IMR-90 (cell line): ENCODE measurements around the gene HOXC6. TPM values are rescaled to one million over a fixed set of nuclear protein-coding genes. Genes with fewer than 3 reads are reported as not detected.

Experiments used
- ATAC-seq: fragments of 200-7000 bp; cut with Tn5 transposase; 2 replicates; pipeline ENCODE4 v1.9.1; 2020; ENCODE audit warnings: low read depth, mild to moderate bottlenecking, moderate library complexity
- BruUV-seq: library from RNA; stranded (reverse); fragments of 400-500 nt; replicated peaks from 2 replicates; lab custom pipeline; 2021; lab: Mats Ljungman, UMichigan
- CTCF ChIA-PET: fragments of 300-600 bp; formaldehyde crosslinking; extraction: SDS; loops from one replicate; lab custom pipeline; 2021; ENCODE audit warnings: antibody characterized with exemption; lab: Yijun Ruan, JAX
- POLR2A ChIA-PET: fragments of 300-600 bp; sonication (Branson Sonifier 250); formaldehyde crosslinking; loops from one replicate; lab custom pipeline; 2022; ENCODE audit warnings: antibody characterized with exemption; ENCODE audit not compliant: unreplicated experiment; lab: Charles Lee
- DNase-seq: peaks from one replicate; pipeline ENCODE4 v3.0.0; 2013
- H2AFZ ChIP-seq: replicated peaks from 2 replicates; pipeline ENCODE3; 2013; ENCODE audit warnings: low read length, mild to moderate bottlenecking; ENCODE audit not compliant: poor library complexity
- H2AK5ac ChIP-seq: 2 replicates; pipeline ENCODE4 v1.6.1; 2013; ENCODE audit warnings: low read depth, low read length, inconsistent platforms
- H2AK9ac ChIP-seq: replicated peaks from 2 replicates; pipeline ENCODE3; 2013; ENCODE audit warnings: mild to moderate bottlenecking, low read depth, low read length, moderate library complexity; ENCODE audit not compliant: poor library complexity
- H2BK120ac ChIP-seq: 2 replicates; pipeline ENCODE4 v1.6.1; 2013; ENCODE audit warnings: low read depth, low read length, inconsistent platforms
- H2BK15ac ChIP-seq: 3 replicates; pipeline ENCODE4 v1.6.1; 2013; ENCODE audit warnings: low read depth, low read length, inconsistent platforms
- H2BK20ac ChIP-seq: 2 replicates; pipeline ENCODE4 v1.6.1; 2013; ENCODE audit warnings: low read depth, mild to moderate bottlenecking, inconsistent platforms, low read length, moderate library complexity
- H2BK5ac ChIP-seq: 2 replicates; pipeline ENCODE4 v1.6.1; 2013; ENCODE audit warnings: mild to moderate bottlenecking, low read depth, low read length, inconsistent platforms; ENCODE audit not compliant: poor library complexity, severe bottlenecking
- H3K14ac ChIP-seq: replicated peaks from 2 replicates; pipeline ENCODE4 v1.6.1; 2013; ENCODE audit warnings: low read depth, low read length, inconsistent platforms
- H3K18ac ChIP-seq: 2 replicates; pipeline ENCODE4 v1.6.1; 2013; ENCODE audit warnings: low read depth, low read length, control low read depth
- H3K23ac ChIP-seq: 2 replicates; pipeline ENCODE4 v1.6.1; 2013; ENCODE audit warnings: low read depth, low read length, inconsistent platforms
- H3K27ac ChIP-seq: 2 replicates; pipeline ENCODE4 v1.5.1; 2013; ENCODE audit warnings: mild to moderate bottlenecking, control low read depth, low read length; ENCODE audit not compliant: insufficient read depth
- H3K27me3 ChIP-seq: 2 replicates; pipeline ENCODE4 v1.6.1; 2013; ENCODE audit warnings: low read length; ENCODE audit not compliant: control insufficient read depth, insufficient read depth
- H3K36me3 ChIP-seq: 2 replicates; pipeline ENCODE4 v1.6.1; 2013; ENCODE audit warnings: low read length, mixed read lengths; ENCODE audit not compliant: control insufficient read depth, insufficient read depth
- H3K4ac ChIP-seq: 2 replicates; pipeline ENCODE4 v1.6.1; 2013; ENCODE audit warnings: low read depth, low read length, inconsistent platforms
- H3K4me1 ChIP-seq: 2 replicates; pipeline ENCODE4 v1.6.1; 2013; ENCODE audit warnings: low read length, mixed read lengths; ENCODE audit not compliant: control insufficient read depth, insufficient read depth
- H3K4me2 ChIP-seq: 2 replicates; pipeline ENCODE4 v1.6.1; 2013; ENCODE audit warnings: low read depth, mild to moderate bottlenecking, control low read depth, low read length, moderate library complexity
- H3K4me3 ChIP-seq: 2 replicates; pipeline ENCODE4 v1.5.1; 2013; ENCODE audit warnings: low read depth, mild to moderate bottlenecking, control low read depth, low read length, moderate library complexity; ENCODE audit not compliant: insufficient read depth
- H3K56ac ChIP-seq: 2 replicates; pipeline ENCODE4 v1.6.1; 2013; ENCODE audit warnings: low read length, inconsistent platforms; ENCODE audit not compliant: insufficient read depth; ENCODE audit errors: extremely low read depth
- H3K79me1 ChIP-seq, 2 experiments: 2 replicates each; pipeline ENCODE4 v1.6.1; 2013; ENCODE audit warnings: low read length in 2 of 2, inconsistent platforms in 1 of 2, low read depth in 1 of 2
- H3K9ac ChIP-seq: 2 replicates; pipeline ENCODE4 v1.6.1; 2013; ENCODE audit warnings: low read depth, low read length, control low read depth
- H3K9me1 ChIP-seq: 2 replicates; pipeline ENCODE4 v1.6.1; 2013; ENCODE audit warnings: low read length, inconsistent platforms; ENCODE audit not compliant: insufficient read depth
- H3K9me3 ChIP-seq: 2 replicates; pipeline ENCODE4 v1.6.1; 2013; ENCODE audit warnings: low read length; ENCODE audit not compliant: control insufficient read depth, insufficient read depth
- H4K20me1 ChIP-seq: 2 replicates; pipeline ENCODE4 v1.6.1; 2013; ENCODE audit warnings: low read length, inconsistent platforms; ENCODE audit not compliant: insufficient read depth
- H4K5ac ChIP-seq: 2 replicates; pipeline ENCODE4 v1.6.1; 2013; ENCODE audit warnings: mild to moderate bottlenecking, low read depth, low read length, control low read depth
- H4K8ac ChIP-seq, 2 experiments: 2 replicates each; pipeline ENCODE4 v1.6.1; 2013; ENCODE audit warnings: low read depth in 2 of 2, low read length in 2 of 2, control low read depth in 1 of 2, inconsistent platforms in 1 of 2
- H4K91ac ChIP-seq: 2 replicates; pipeline ENCODE4 v1.6.1; 2013; ENCODE audit warnings: low read depth, low read length, inconsistent platforms; ENCODE audit not compliant: insufficient read depth
- BHLHE40 ChIP-seq: fragments of 150-350 bp; IDR thresholded peaks from 2 replicates; pipeline ENCODE4 v1.6.1; 2016; ENCODE audit warnings: mild to moderate bottlenecking, low read depth, low read length
- CEBPB ChIP-seq: IDR thresholded peaks from 2 replicates; pipeline ENCODE4 v1.6.1; 2012; ENCODE audit warnings: low read depth, low read length, improper control_type of control experiment
- CTCF ChIP-seq: conservative IDR thresholded peaks from 2 replicates; pipeline ENCODE4 v1.5.1; 2012; ENCODE audit warnings: mild to moderate bottlenecking, low read depth, low read length, improper control_type of control experiment
- ELK1 ChIP-seq: fragments of 150-350 bp; IDR thresholded peaks from 2 replicates; pipeline ENCODE4 v1.6.1; 2016; ENCODE audit warnings: low read depth, mild to moderate bottlenecking, low read length, moderate library complexity, borderline replicate concordance
- RFX5 ChIP-seq: IDR thresholded peaks from 2 replicates; pipeline ENCODE4 v1.8.0; 2012; ENCODE audit warnings: low read depth, mild to moderate bottlenecking, low read length, moderate library complexity
- USF2 ChIP-seq: fragments of 150-350 bp; IDR thresholded peaks from 2 replicates; pipeline ENCODE4 v1.6.1; 2017; ENCODE audit warnings: mild to moderate bottlenecking, antibody characterized with exemption, low read length, low read depth
- WGBS, 2 experiments: methylation state at CpG; one replicate each; pipeline versions ENCODE4 v1.1.5 to v1.1.7; 2013; ENCODE audit warnings: missing lambda C conversion rate in 2 of 2; ENCODE audit not compliant: insufficient read length in 1 of 2; ENCODE audit errors: extremely low coverage in 2 of 2; 5-methylcytosine and 5-hydroxymethylcytosine counted together
- dilution Hi-C: fragments of 300-500 bp; cut with HindIII; formaldehyde crosslinking; loops from one replicate; pipeline ENCODE4 v1.14.3; 2018; ENCODE audit warnings: low sequenced_read_pairs; ENCODE audit not compliant: unreplicated experiment
- in situ Hi-C: fragments of 300-500 bp; cut with MboI; formaldehyde crosslinking; loops from 3 replicates; pipeline ENCODE4 v1.14.3; 2019; ENCODE audit warnings: low sequenced_read_pairs, inconsistent platforms, mixed read lengths
- intact Hi-C: fragments of 100-400 bp; cut with micrococcal nuclease; formaldehyde crosslinking; loops from 2 replicates; pipeline ENCODE4 v1.10.0; 2022
- polyA plus RNA-seq, 3 experiments: library from polyadenylated mRNA; depleted of rRNA; stranded (reverse); fragments of >200 nt; gene quantifications; 2 replicates each; pipeline ENCODE4 v1.2.3, GENCODE V29; 2012; ENCODE audit warnings: low replicate concordance in 1 of 3
- total RNA-seq: library from RNA; depleted of rRNA; stranded (reverse); fragments of >200 nt; gene quantifications from 2 replicates; pipeline ENCODE4 v1.2.3, GENCODE V29; 2012

HOXC6 gene
- total and polyA plus RNA-seq, 2 of the 4 experiments (the other 2 are of a cell fraction), result 1.1 TPM; not detected in 1

GRCh38 chr12:54047964-54048303, 19.7 kb downstream of the HOXC6 start:
- no peak overlapping the region for H3K14ac ChIP-seq
- POLR2A ChIA-PET, result no interaction called here
- H2BK120ac ChIP-seq, result no peak overlapping the region
- intact Hi-C loops (no loop called here), dilution Hi-C loops (no loop called here), in situ Hi-C loops (no loop called here)
- no peak overlapping the region for H4K91ac ChIP-seq
- ATAC-seq (no peak), DNase-seq (no peak)
- no peak overlapping the region for H2BK15ac ChIP-seq
- H3K4ac ChIP-seq, result no peak overlapping the region
- no peaks in the 10 kb centered on the region for H3K36me3 ChIP-seq
- H3K23ac ChIP-seq, result no peak overlapping the region
- H3K4me3 ChIP-seq, result no peak overlapping the region
- no peak overlapping the region for H2AK9ac ChIP-seq
- no peak overlapping the region for H3K9ac ChIP-seq
- H3K9me3 ChIP-seq, result no peaks in the 10 kb centered on the region
- H3K4me2 ChIP-seq, result no peak overlapping the region
- no peaks in the 10 kb centered on the region for H3K9me1 ChIP-seq
- TF ChIP-seq CEBPB, result no peak
- no peak for TF ChIP-seq BHLHE40
- no peak for TF ChIP-seq CTCF
- no peak for TF ChIP-seq ELK1
- TF ChIP-seq RFX5, result no peak
- TF ChIP-seq USF2, result no peak
- no peak overlapping the region for H2BK20ac ChIP-seq
- H3K18ac ChIP-seq, result no peak overlapping the region
- H4K5ac ChIP-seq, result no peak overlapping the region
- H2BK5ac ChIP-seq, result no peak overlapping the region
- H2AFZ ChIP-seq, result no peak overlapping the region
- no peaks in the 10 kb centered on the region for H3K79me1 ChIP-seq
- no peak overlapping the region for H2AK5ac ChIP-seq
- CTCF ChIA-PET, result no interaction called here
- H3K56ac ChIP-seq, result no peak overlapping the region
- peaks cover 77% of the 10 kb centered on the region for H3K27me3 ChIP-seq
- no peak overlapping the region for H3K27ac ChIP-seq
- 82% methylated on average over 2 of the region's 8 CpGs; no CpG with 5 or more reads in 1 of the 2 experiments for WGBS, 2 experiments
- no peak overlapping the region for H4K8ac ChIP-seq
- H3K4me1 ChIP-seq, result no peaks in the 10 kb centered on the region
- BruUV-seq, result no TSS peak
- no peaks in the 10 kb centered on the region for H4K20me1 ChIP-seq
